HepG2 (cell line): ENCODE data around the gene RILPL1. TPM values are rescaled to one million over a fixed set of nuclear protein-coding genes. Genes with fewer than 3 reads are reported as not detected.

Experiments used
- CREM ChIP-seq, 2 experiments: sonication (generic) in 1 of 2; formaldehyde crosslinking in 1 of 2; IDR thresholded peaks; 2 replicates each; pipeline versions ENCODE4 v1.4.0 to v1.6.1; 2016 to 2020; ENCODE audit warnings: antibody characterized with exemption in 1 of 2, mild to moderate bottlenecking in 1 of 2, missing genetic modification reagents in 1 of 2
- ELF1 ChIP-seq: sonication (generic); formaldehyde crosslinking; IDR thresholded peaks from 2 replicates; pipeline ENCODE4 v1.4.0; 2020; ENCODE audit warnings: missing genetic modification reagents
- ELF4 ChIP-seq: sonication (generic); formaldehyde crosslinking; IDR thresholded peaks from 2 replicates; pipeline ENCODE4 v1.5.0; 2020; ENCODE audit warnings: missing genetic modification reagents, mild to moderate bottlenecking, moderate library complexity, borderline replicate concordance
- ETV5 ChIP-seq: IDR thresholded peaks from 2 replicates; pipeline ENCODE4 v1.6.1; 2018; ENCODE audit warnings: missing biosample characterization, missing genetic modification reagents, inconsistent platforms, borderline replicate concordance
- NR2F1 ChIP-seq, 2 experiments: fragments of 450-650 bp in 1 of 2; formaldehyde crosslinking in 1 of 2; IDR thresholded peaks; 2 replicates each; pipeline versions ENCODE4 v1.5.0 to v1.6.1; 2016 to 2020; ENCODE audit warnings: mild to moderate bottlenecking in 1 of 2, missing compliant biosample characterization in 1 of 2, missing genetic modification reagents in 1 of 2, moderate library complexity in 1 of 2
- SP5 ChIP-seq: IDR thresholded peaks from 2 replicates; pipeline ENCODE4 v1.6.1; 2016; ENCODE audit warnings: low read depth, borderline replicate concordance
- ZNF230 ChIP-seq: sonication (generic); formaldehyde crosslinking; IDR thresholded peaks from 2 replicates; pipeline ENCODE4 v1.4.0; 2020; ENCODE audit warnings: mild to moderate bottlenecking, missing genetic modification reagents
- ZNF232 ChIP-seq: sonication (generic); formaldehyde crosslinking; IDR thresholded peaks from 2 replicates; pipeline ENCODE4 v1.4.0; 2020; ENCODE audit warnings: missing genetic modification reagents, borderline replicate concordance
- ZNF333 ChIP-seq: sonication (generic); formaldehyde crosslinking; IDR thresholded peaks from 2 replicates; pipeline ENCODE4 v1.4.0; 2020; ENCODE audit warnings: mild to moderate bottlenecking, missing genetic modification reagents, borderline replicate concordance
- ZNF614 ChIP-seq: IDR thresholded peaks from 2 replicates; pipeline ENCODE4 v1.6.1; 2018; ENCODE audit warnings: missing biosample characterization, missing genetic modification reagents, inconsistent platforms, borderline replicate concordance
- ZNF670 ChIP-seq: sonication (generic); formaldehyde crosslinking; IDR thresholded peaks from 2 replicates; pipeline ENCODE4 v1.8.0; 2022; ENCODE audit warnings: mild to moderate bottlenecking, missing genetic modification reagents, borderline replicate concordance
- ZNF766 ChIP-seq: sonication (generic); formaldehyde crosslinking; IDR thresholded peaks from 2 replicates; pipeline ENCODE4 v1.5.0; 2020; ENCODE audit warnings: missing genetic modification reagents, borderline replicate concordance
- ZNF878 ChIP-seq: sonication (generic); formaldehyde crosslinking; IDR thresholded peaks from 2 replicates; pipeline ENCODE4 v1.8.1; 2023; ENCODE audit warnings: mild to moderate bottlenecking, missing genetic modification reagents, moderate library complexity
- polyA plus RNA-seq, 8 experiments: library from polyadenylated mRNA; depleted of rRNA in 3 of 8; stranded (reverse) in 7 of 8; unstranded in 1 of 8; fragments of >200 nt; fragmentation: Illumina TruSeq in 4 of 8; extraction: Trizol in 4 of 8; gene quantifications; 2 replicates each; pipeline versions ENCODE4 v1.2.1 to v1.2.3, GENCODE V29; 2011 to 2016; ENCODE audit warnings: low read depth in 4 of 8, missing spikeins in 1 of 8, mixed read lengths in 1 of 8; ENCODE audit not compliant: insufficient read depth in 1 of 8
- total RNA-seq, 5 experiments: library from RNA; depleted of rRNA; stranded (reverse); fragments of >200 nt; fragmentation: Illumina TruSeq; extraction: Trizol; gene quantifications; 2 replicates each; pipeline ENCODE4 v1.2.3, GENCODE V29; 2016; ENCODE audit warnings: low read depth in 1 of 5
- TF ChIP-seq, protein P1 (sequence below): sonication (generic); formaldehyde crosslinking; IDR thresholded peaks from 2 replicates; pipeline ENCODE4 v1.5.0; 2020; ENCODE audit warnings: mild to moderate bottlenecking, missing genetic modification reagents
- TF ChIP-seq, protein P2 (sequence below): sonication (generic); IDR thresholded peaks from 2 replicates; pipeline ENCODE4 v1.6.1; 2016; ENCODE audit warnings: low read depth, borderline replicate concordance
- TF ChIP-seq, protein P3 (sequence below): sonication (generic); formaldehyde crosslinking; IDR thresholded peaks from 2 replicates; pipeline ENCODE4 v1.5.0; 2020; ENCODE audit warnings: missing genetic modification reagents, mild to moderate bottlenecking, borderline replicate concordance
- TF ChIP-seq, protein P4 (sequence below): sonication (generic); formaldehyde crosslinking; IDR thresholded peaks from 2 replicates; pipeline ENCODE4 v1.5.0; 2020; ENCODE audit warnings: mild to moderate bottlenecking, missing genetic modification reagents, borderline replicate concordance
- TF ChIP-seq, protein P5 (sequence below): sonication (generic); formaldehyde crosslinking; IDR thresholded peaks from 2 replicates; pipeline ENCODE4 v1.5.1; 2020; ENCODE audit warnings: missing genetic modification reagents, mild to moderate bottlenecking, borderline replicate concordance
- TF ChIP-seq, protein P6 (sequence below): sonication (generic); formaldehyde crosslinking; IDR thresholded peaks from 2 replicates; pipeline ENCODE4 v1.5.1; 2020; ENCODE audit warnings: mild to moderate bottlenecking, moderate library complexity, missing genetic modification reagents

Gene RILPL1
- total and polyA plus RNA-seq, 2 of the 13 experiments (the other 11 are each of a cell fraction or from before 2014, with no cell fraction given), result 5.8 to 28.4 TPM

DNA sequence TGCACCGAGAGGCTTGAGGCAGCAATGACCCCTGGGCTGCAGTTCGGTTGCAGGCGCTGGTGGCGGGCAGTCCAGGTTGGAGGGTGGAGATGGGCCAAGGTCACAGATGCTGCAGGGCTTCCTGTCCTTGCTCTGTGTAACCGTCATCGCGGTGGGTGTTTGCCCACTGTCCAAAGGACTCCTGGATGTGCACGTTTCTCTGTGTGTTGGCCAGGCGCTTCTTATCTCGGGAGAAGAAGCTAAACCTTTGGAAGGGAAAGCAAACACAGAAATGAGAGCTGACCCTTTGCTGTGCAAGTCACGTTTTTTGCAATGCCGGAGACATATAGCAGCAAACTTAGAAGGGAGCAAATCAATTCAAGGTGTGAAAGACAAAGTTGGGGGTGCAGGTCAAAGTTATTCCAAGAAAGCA is 61.1 kb downstream of the RILPL1 start (continued):
- TF ChIP-seq, protein P1, sequence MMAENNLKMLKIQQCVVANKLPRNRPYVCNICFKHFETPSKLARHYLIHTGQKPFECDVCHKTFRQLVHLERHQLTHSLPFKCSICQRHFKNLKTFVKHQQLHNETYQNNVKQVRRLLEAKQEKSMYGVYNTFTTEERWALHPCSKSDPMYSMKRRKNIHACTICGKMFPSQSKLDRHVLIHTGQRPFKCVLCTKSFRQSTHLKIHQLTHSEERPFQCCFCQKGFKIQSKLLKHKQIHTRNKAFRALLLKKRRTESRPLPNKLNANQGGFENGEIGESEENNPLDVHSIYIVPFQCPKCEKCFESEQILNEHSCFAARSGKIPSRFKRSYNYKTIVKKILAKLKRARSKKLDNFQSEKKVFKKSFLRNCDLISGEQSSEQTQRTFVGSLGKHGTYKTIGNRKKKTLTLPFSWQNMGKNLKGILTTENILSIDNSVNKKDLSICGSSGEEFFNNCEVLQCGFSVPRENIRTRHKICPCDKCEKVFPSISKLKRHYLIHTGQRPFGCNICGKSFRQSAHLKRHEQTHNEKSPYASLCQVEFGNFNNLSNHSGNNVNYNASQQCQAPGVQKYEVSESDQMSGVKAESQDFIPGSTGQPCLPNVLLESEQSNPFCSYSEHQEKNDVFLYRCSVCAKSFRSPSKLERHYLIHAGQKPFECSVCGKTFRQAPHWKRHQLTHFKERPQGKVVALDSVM (CRISPR knock-in tag), result peak; percentile 55; the same call in 1 of the 2 replicates
- TF ChIP-seq, protein P2, sequence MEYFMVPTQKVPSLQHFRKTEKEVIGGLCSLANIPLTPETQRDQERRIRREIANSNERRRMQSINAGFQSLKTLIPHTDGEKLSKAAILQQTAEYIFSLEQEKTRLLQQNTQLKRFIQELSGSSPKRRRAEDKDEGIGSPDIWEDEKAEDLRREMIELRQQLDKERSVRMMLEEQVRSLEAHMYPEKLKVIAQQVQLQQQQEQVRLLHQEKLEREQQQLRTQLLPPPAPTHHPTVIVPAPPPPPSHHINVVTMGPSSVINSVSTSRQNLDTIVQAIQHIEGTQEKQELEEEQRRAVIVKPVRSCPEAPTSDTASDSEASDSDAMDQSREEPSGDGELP, result peak; percentile 68; the same call in 1 of the 2 replicates
- TF ChIP-seq ELF1 (peak; percentile 50; the same call in 1 of the 2 replicates), ETV5 (CRISPR knock-in tag) (peak; percentile 92), ZNF230 (peak; percentile 48; the same call in 1 of the 2 replicates), ZNF333 (CRISPR knock-in tag) (no peak), NR2F1 (CRISPR knock-in tag; IDR thresholded peaks at IDR 0.05) (peak in 1 of 2 experiments; percentile 71; a peak in 2 of 4 replicates), ZNF878 (CRISPR knock-in tag) (no peak), ELF4 (CRISPR knock-in tag) (no peak), ZNF614 (peak; percentile 93), ZNF766 (0 out of 2 replicates have a peak, but pooled peaks have one; percentile 67), ZNF232 (CRISPR knock-in tag) (peak; percentile 73; the same call in 1 of the 2 replicates), SP5 (CRISPR knock-in tag) (peak; percentile 83), ZNF670 (peak; percentile 32; the same call in 1 of the 2 replicates), CREM (IDR thresholded peaks at IDR 0.05) (peak; percentile 62; the same call in 1 of the 2 replicates), CREM (CRISPR knock-in tag; IDR thresholded peaks at IDR 0.05) (no peak)
- TF ChIP-seq, protein P3, sequence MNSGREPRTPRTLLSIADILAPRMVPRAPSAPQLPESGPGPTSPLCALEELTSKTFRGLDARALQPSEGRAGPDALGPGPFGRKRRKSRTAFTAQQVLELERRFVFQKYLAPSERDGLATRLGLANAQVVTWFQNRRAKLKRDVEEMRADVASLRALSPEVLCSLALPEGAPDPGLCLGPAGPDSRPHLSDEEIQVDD, result no peak
- TF ChIP-seq, protein P4, sequence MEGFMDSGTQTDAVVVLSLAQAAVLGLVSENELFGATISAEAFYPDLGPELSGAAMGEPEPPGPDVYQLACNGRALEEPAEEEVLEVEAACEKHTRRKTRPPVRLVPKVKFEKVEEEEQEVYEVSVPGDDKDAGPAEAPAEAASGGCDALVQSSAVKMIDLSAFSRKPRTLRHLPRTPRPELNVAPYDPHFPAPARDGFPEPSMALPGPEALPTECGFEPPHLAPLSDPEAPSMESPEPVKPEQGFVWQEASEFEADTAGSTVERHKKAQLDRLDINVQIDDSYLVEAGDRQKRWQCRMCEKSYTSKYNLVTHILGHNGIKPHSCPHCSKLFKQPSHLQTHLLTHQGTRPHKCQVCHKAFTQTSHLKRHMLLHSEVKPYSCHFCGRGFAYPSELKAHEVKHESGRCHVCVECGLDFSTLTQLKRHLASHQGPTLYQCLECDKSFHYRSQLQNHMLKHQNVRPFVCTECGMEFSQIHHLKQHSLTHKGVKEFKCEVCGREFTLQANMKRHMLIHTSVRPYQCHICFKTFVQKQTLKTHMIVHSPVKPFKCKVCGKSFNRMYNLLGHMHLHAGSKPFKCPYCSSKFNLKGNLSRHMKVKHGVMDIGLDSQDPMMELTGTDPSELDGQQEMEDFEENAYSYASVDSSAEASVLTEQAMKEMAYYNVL (CRISPR knock-in tag), result peak; percentile 57; the same call in 1 of the 2 replicates
- TF ChIP-seq, protein P5, sequence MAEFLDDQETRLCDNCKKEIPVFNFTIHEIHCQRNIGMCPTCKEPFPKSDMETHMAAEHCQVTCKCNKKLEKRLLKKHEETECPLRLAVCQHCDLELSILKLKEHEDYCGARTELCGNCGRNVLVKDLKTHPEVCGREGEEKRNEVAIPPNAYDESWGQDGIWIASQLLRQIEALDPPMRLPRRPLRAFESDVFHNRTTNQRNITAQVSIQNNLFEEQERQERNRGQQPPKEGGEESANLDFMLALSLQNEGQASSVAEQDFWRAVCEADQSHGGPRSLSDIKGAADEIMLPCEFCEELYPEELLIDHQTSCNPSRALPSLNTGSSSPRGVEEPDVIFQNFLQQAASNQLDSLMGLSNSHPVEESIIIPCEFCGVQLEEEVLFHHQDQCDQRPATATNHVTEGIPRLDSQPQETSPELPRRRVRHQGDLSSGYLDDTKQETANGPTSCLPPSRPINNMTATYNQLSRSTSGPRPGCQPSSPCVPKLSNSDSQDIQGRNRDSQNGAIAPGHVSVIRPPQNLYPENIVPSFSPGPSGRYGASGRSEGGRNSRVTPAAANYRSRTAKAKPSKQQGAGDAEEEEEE (CRISPR knock-in tag), result 0 out of 2 replicates have a peak, but pooled peaks have one; percentile 72
- TF ChIP-seq, protein P6, sequence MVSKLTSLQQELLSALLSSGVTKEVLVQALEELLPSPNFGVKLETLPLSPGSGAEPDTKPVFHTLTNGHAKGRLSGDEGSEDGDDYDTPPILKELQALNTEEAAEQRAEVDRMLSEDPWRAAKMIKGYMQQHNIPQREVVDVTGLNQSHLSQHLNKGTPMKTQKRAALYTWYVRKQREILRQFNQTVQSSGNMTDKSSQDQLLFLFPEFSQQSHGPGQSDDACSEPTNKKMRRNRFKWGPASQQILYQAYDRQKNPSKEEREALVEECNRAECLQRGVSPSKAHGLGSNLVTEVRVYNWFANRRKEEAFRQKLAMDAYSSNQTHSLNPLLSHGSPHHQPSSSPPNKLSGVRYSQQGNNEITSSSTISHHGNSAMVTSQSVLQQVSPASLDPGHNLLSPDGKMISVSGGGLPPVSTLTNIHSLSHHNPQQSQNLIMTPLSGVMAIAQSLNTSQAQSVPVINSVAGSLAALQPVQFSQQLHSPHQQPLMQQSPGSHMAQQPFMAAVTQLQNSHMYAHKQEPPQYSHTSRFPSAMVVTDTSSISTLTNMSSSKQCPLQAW (CRISPR knock-in tag), result peak; percentile 65; the same call in 1 of the 2 replicates
